ENCODE measurements around the gene TMC6.
"Not testable (repeated sequence)": the region's sequence is repeated elsewhere in the genome, so short reads cannot be mapped to it uniquely, and the experiment has no call there.

Gene TMC6

DNA sequence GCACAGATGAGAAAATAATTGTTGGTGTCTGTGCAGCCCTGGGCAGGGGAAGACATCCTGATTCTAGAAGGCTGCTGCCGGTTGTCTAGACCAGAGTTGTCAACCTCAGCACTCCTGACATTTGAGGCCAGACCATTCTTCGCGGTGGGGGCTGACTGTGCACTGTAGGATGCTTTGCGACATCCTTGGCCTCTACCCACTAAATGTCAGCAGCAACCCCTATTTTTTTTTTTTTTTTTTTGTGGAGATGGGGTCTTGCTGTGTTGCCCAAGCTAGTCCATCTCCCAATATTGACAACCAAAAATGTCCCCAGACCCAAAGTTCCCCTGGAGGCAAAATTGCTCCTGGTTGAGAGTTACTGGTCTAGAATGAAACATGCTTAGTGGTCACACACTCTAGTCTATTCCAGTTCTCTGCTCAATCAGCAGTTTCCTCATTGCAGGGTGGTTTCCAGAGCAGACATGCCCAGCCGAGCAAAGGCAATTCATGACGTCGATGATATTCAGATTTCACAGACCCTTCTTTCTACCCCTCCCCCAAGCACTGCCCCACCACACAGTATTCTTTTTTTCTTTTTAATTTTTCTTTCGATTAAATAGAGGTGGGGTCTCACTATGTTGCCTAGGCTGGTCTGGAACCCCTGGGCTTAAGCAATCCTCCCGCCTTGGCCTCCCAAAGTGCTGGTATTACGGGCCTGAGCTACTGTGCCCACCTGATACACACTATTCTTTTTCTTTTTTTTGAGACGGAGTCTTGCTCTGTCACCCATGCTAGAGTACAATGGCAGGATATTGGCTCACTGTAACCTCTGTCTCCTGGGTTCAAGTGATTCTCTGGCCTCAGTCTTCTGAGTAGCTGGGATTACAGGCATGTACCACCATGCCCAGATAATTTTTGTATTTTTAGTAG, 26.6 kb upstream of the TMC6 start:
- no peak for FAIRE-seq

DNA sequence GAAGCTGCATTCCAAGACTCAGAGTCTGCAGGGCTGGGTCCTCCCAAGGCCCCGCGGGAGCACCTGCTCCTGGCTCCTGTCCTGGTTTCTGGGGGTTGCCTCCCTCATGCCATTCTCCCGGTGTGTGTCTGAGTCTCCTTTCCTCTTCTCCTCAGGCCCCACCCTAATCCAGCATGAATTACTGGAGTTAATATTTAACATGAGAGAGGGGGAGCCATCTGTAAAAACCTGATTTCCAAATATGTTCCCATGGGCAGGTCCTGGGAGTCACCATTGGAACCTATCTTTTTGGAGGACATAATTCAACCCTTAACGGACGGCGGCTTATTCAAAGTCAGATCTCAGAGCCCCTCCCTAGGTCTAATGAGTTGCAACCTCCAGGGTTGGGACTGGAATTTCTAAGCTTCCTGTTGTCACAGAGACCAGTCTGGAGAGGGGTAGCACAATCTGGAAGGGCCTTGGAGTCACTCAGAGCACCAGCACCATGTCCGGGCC, 23.0 kb upstream of the TMC6 start:
- FAIRE-seq, result no peak

DNA sequence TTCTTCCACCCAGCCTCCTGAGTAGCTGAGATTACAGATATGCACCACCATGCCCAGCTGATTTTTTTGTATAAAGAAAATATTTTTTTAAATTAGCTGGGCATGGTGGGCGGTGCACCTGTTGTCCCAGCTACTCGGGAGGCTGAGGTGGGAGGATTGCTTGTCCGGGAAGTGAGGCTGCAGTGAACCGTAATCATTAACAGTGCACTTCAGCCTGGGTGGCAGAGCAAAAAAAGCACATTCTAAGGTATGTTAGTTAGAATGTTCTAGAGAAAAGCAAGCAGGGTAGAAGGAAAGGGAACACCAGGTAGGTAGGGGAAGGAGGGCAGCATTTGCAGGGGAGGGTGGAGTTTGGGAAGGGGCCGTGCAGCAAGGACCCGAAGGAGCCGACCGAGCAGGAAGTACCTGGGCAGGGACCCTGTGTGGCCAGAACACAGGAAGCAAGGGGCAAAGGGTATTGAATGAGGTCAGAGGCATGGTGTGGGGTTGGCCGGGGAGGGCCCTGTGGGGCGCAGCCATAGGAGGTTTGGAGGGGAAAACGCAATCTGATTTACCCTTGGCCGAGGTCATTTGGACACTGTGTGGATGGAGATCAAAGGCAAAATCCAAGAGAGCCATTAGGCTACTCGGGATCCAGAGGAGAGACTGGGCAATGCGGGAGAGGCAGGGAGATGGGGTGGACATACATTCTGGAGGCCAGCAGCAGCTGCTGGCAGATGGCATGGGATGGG, 19.9 kb upstream of the TMC6 start:
- no peak for FAIRE-seq

DNA sequence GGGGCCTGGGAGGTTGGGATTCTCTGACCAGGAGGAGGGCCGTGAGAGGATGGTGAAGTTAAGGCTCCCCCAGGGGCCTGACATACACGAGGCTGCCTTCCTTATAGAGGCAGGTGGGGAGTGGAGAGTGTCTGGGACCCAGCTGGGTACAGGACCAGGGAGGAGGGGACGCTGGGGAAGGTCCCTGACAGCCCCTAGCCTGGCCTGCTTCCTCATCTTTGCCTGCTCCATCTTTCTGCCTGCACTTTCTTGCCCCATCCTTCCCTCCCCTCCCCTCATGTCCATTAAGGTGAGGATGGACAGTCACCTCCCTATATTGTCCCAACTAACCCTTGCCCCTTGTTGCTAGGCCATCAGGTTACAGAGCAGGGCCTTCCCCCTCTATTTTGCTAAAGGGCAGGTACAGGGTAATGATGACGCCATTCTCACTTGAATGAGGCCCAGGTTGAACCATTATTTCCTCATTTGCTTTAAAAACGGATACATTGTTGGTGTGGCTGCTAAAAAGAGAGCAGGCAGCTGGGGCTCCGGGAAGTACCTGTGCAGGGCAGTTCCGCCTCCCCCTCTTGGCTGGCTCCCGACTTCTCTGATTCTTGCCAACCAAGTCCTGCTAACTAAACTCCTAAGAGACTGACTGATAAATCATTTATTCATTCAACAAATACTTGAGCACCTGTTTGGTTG, 18.9 kb upstream of the TMC6 start:
- FAIRE-seq, result no peak

DNA sequence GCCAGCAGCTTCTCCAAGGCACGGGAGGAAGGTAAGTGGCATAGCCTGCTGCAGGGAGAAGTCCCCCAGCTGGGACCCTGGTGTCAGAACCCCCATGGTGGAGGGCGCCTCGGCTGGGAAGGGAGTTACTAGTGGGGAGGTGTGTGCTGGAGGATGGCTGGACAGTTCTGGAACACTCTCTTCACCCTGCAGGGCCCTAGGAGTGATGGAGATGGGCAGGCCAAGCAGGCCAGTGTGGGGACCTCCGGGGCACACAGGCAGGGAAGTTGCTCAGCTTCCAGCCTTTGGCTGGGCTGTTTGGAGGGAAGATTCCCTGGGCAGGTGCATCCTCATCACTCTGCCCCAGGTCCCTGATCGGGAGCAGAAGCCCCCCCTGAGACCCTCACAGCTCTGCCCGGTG, 18.3 kb upstream of the TMC6 start:
- no peak for FAIRE-seq

DNA sequence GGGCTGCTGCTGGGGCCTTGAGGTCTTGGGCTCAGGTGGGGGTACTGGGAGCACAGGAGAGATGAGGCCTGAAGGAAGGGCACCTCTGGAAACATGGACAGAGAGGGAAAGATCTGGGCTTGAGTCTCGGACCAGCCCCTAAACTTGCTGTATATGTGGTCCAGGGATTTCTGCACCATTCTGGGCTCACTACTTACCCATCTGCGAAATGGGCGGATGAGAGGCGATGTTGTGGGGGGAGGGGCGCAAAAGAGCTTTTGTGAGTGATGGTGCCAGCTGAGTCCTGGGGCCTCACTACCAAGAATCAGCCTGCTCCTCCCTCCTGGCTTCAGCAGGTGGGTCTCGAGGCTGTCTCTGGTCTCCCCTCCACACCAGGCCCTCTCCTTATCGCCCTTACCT, 17.9 kb upstream of the TMC6 start:
- no peak for FAIRE-seq

DNA sequence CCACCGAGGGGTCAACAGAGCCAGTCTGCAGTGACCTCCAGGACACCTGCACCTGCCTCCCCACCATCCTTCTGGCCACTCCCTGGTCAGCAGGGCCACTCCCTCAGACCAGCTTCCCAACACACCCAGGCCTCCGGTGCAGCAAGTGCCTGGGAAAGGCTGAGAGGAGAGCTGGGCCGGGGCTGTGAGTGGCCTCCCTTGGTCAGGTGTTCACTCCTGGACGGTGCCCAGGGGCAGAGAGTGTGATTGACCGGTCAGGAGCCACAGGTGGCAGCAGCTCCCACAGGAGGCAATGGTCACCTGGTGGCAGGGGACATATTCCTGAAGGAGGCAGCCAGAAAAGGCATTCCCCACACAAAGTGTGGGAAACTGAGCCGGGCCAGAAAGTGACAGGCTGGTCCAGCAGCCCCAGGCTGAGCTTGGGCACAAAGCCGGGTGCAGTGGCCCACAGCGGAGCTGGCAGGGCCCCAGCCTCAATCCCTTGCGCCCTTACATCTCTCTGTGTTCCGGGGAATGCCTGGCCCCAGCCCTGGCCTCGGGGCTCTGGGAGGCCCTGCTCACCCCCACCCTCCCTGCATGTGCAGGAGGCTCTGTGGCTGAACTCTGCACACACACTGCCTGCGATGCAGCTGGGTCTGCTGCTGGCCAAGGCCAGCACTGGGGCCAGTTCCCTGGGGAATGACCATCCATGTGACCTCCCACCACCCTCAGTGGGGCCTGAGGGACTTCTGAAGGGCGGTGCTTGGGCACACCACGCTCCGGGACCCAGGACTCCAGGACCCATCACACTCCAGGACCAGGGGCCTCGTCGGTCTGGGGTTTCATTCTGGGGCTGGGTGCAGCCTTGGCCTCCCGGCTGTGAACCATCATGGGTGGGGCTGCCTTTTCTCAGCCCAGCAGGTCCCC, 16.4 kb upstream of the TMC6 start:
- no peak for FAIRE-seq

DNA sequence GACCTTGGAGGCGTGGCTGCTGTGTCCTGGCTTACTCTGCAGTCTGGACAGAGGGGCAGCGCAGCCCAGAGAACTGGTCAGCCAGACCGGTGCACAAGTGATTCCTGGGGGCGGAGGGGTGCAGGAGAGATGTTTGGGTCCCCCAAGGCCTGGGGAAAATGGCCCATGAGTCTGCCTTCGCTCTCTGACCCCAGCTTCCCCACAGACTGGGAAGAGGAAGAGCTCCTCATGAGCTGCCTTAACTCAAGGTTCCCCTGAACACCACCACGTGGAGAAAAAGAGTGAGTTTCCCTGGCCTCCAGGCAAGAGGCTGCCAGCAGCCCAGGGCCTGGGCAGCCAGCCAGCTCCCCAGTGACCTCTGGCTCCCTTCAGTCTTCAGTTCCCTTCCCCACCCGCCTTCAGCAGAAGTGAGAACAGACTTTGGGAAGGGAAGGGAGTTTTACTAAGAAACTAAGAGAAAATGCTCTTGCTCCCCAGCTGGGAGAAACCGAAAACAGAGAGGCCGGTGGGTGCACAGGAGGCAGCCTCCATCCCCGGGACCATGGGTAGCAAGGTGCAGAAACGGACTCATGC, 15.7 kb upstream of the TMC6 start:
- peak; percentile 72 for FAIRE-seq

DNA sequence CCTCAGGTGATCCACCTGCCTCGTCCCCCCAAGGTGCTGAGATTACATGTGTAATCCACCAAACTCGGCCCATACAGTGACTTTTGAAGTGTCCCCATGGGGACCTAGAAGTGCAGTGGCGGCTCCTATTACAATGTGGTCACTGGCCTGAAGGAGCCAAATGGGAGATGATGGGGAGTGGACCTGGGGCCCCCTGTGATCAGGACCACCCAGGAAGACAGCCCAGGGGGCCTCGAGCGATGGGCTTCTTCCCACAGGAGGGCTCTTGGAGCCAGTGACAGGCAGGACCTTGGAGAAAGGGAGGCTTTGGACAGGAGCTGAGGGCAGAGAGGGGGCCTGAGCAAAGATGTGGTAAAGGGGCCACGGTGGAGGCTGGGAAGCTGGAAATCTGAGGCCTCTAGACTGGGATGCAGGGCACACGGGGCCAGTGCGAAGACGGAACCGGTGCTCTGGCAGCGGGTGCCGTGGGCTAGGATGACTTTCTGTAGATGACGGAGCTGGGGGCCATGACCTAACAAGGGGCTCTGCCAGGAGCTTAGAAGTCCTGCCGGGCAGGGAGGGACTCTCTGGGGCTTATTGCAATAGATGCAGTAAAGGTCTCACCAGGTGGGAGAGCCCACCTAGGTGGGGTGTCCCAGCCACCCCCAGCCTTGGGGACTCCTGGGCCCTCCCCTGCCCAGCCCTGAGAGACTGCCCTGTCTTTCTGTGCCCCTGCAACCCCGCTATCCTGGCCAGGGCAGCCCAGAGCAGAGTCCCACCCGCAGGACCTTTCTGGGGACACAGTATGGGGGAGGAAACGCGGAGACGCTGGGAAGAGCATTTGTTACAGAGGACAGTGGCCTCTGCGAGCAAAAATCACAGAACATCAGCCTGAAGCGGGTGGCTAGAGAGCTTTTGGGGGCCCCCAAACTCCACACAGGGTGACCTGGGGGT, 14.9 kb upstream of the TMC6 start:
- no peak for FAIRE-seq

DNA sequence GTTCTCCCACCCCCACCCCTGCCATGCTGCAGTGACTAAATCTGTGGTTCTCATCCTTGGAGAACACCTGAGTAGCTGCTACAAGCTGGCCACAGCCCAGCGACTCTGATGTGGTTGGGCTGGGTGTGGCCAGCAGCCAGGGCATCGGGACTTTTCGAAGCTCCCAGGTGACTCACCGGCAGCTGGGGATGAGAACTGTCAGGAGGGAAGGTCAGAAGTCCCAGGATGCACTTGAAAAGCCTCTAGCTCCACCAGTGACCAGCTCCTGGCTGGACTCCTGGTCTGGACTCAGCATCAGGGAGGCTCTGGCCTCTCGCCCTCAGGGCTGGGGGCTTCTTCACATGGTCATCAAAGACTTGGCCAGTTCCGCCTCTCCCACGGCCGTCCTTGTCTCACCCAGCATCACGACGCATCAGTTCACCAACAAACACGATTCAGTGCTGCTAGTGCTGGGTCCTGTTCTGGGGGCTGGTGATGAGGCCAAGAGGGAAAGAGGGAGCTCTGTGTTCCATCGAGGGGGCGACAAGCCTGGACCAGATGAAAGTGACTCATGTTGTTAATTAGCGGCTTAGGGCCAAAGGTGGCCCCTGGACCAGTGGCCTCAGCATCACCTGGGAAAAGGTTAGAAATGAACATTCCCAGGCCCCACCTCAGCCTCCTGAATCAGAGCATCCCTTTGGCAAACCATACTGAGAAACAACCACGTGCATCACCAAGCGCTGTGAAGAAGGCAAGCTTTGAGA, 13.7 kb upstream of the TMC6 start:
- no peak for FAIRE-seq

DNA sequence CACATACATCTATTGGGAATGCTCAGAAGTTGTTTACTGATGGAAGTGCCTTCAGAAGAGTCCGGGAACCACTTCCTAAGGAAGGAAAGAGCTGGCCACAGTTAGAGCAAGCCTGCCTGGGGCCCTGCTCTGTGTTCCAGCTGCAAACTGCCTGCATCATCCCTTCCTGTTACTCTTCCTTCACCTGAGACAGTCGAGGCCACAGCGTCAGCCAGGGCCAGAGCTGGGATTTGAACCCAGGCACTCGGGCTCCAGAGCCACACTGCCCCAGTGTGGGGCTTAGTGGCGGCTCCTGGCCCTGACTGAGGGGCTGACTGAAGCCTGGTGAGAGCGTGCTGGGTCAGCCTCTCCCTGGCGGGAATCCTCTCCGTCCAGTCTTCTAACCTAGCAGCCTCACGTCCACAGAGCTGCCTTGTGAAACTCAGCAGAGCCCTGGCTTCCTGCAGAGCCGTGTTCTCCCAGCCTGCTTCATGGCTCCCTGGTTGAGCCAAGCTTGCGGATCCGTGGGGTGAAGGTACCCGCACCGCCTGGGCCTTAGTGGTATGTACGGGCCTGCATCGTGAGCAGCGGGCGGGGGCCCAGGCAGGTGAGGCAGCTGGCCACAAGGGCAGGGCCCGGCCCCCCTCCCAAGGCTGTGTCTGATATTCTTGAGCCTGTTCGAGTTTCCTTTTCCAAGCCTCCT, 13.0 kb upstream of the TMC6 start:
- FAIRE-seq, result no peak

DNA sequence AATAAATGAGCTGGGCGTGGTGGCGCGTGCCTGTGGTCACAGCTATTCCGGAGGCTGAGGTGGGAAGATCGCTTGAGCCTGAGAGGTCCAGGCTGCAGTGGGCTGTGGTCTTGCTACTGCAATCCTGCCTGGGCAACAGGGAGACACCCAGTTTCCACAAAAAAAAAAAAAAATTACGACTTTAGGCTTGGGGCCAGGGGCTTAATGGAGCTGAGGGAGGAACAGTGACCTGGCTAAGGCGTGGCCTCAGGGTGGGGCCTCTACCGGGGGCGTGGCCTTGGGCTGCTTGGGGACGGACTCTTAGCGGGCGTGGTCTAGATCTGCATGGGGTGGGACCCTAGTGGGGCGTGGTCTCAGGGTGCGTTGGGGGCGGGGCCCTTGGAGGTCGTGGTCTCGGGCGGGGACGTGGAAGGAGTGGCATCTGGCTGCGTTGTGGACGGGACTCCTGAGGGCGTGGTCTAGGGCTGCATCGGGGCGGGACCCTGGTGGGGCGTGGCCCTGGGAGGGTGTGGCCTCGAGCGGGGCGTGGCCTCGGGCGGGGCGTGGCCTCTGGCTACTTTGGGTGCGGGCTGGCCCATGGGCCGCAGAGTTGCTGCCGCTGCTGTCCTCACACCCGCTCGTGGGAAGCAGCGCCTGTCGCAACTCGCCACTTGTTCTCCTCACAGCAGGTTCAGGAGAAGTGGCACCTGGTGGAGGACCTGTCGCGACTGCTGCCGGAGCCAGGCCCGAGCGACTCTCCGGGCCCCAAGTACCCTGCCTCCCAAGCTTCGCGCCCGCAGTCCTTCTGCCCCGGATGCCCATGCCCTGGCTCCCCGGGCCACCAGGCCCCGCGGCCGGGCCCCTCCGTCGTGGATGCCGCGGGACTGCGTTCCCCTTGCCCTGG, 11.9 kb upstream of the TMC6 start:
- FAIRE-seq, result no peak

DNA sequence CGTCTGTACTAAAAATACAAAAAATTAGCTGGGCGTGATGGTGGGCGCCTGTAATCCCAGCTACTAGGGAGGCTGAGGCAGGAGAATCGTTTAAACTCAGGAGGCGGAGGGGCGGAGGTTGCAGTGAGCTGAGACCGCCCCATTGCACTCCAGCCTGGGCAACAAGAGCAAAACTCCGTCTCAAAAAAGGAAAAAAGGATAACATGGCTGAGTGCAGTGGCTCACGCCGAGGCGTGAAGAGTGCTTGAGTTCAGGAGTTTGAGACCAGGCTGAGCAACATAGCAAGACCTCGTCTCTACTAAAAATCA, 11.3 kb upstream of the TMC6 start:
- FAIRE-seq, result not testable (repeated sequence)

DNA sequence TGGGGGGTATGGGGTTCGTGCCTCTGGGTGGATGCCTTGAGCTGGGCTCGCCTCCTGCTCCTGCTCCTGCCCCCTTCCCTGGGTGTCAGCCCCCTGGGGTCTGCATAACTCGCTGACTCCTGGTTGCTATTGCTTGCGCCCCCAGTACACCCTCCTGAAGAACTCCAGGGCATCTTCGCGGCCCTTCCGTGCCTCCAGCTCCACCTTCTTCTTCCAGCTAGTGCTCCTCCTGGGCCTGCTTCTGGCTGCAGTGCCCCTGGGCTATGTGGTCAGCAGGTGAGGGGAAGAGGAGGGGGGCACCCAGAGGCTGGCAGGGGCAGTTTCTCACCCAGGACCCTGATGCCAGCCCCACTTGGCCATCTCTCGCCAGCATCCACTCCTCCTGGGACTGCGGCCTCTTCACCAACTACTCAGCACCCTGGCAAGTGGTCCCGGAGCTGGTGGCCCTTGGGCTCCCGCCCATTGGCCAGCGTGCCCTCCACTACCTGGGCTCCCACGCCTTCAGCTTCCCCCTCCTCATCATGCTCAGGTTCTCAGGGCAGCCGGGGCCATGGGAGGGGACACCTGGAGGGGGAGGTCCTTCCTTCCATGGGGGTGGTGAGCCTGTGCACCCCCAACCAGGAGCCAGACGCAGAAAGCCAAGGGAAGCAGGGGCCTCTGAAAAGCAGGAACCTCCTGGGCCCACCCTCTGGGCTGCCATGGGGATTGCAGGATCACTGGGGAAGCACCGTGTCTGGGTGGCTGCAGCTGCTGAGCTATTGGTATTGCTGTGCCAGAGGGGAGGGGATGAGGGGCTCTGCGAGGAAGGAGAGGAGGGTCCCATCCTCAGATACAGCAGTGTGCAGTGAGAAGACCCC, 9.9 kb upstream of the TMC6 start:
- FAIRE-seq, result no peak

DNA sequence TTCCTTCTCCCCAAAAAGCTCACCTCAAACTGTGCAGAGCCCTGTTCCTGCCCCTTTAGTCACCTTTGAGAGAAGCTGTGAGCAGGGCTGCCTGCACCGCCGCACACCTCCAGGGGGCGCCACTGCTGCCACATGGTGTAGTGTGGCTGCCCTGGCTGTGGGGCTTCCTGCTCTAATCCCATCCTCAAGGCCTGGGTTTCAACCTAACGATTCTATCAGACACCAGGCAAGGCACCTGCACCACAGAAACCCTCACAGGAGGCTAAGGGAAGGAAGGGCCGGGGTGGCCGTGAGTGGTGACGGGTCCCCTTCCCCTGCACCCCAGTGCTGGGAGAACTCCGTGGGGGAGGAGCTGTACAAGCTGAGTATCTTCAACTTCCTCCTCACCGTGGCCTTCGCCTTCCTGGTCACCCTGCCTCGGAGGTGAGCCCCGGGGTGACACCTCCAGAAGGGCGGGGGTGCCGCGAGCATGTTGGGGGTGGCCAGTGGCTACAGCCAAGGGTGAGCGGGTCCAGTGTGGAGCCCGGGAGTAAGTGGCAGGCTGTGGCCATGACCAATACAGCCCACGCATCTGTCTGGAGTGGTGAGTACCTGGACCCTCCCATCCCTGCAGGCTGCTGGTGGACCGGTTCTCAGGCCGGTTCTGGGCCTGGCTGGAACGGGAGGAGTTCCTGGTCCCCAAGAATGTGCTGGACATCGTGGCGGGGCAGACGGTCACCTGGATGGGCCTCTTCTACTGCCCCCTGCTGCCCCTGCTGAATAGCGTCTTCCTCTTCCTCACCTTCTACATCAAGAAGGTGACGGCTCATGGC, 9.0 kb upstream of the TMC6 start:
- FAIRE-seq, result no peak

DNA sequence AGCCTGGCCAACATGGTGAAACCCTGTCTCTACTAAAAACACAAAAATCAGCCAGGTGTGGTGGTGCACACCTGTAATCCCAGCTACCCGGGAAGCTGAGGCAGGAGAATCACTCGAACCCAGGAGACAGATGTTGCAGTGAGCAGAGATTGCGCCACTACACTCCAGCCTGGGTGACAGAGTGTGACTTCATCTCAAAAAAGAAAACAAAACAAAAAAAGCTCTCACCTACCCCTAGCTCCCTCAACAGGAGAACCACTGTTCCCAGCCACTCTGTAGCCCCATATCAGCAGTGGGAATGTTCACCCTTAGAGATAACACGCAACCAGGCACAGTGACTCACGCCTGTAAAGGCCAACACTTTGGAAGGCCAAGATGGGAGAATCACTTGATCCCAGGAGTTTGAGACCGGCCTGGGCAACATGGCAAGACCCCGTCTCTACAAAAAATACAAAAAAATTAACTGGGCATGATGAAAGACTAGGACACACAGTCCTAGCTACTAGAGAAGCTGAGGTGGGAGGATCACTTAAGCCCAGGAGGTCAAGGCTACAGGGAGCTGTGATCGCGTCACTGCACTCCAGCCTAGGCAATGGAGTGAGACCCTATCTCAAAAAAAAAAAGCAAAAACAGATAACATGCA, 7.4 kb upstream of the TMC6 start:
- no peak for FAIRE-seq
